HepG2 (cell line): Measurements from ENCODE around the gene CLASRP. TPM values are rescaled to one million over a fixed set of nuclear protein-coding genes. Genes with fewer than 3 reads are reported as not detected.

Experiments
- NBN ChIP-seq: fragments of 450-650 bp; conservative IDR thresholded peaks from 2 replicates; pipeline ENCODE4 v1.6.1; 2017
- RAD51 ChIP-seq: fragments of 450-650 bp; IDR thresholded peaks from 2 replicates; pipeline ENCODE4 v1.6.1; 2016; ENCODE audit warnings: borderline replicate concordance
- RFXAP ChIP-seq: sonication (generic); formaldehyde crosslinking; IDR thresholded peaks from 2 replicates; pipeline ENCODE4 v1.4.0; 2020; ENCODE audit warnings: missing genetic modification reagents, borderline replicate concordance
- RNF2 ChIP-seq: fragments of 450-650 bp; conservative IDR thresholded peaks from 2 replicates; pipeline ENCODE4 v1.6.1; 2016; ENCODE audit warnings: low read depth
- SIX4 ChIP-seq: sonication (generic); formaldehyde crosslinking; IDR thresholded peaks from 2 replicates; pipeline ENCODE4 v1.4.0; 2020; ENCODE audit warnings: missing genetic modification reagents
- ZBTB3 ChIP-seq: sonication (generic); formaldehyde crosslinking; IDR thresholded peaks from 2 replicates; pipeline ENCODE4 v1.4.0; 2020; ENCODE audit warnings: low read depth, mild to moderate bottlenecking, moderate library complexity, missing genetic modification reagents, borderline replicate concordance
- ZBTB38 ChIP-seq: sonication (generic); formaldehyde crosslinking; IDR thresholded peaks from 2 replicates; pipeline ENCODE4 v1.5.1; 2020; ENCODE audit warnings: mild to moderate bottlenecking, missing genetic modification reagents
- ZFP82 ChIP-seq: sonication (generic); formaldehyde crosslinking; IDR thresholded peaks from 2 replicates; pipeline ENCODE4 v1.5.1; 2020; ENCODE audit warnings: mild to moderate bottlenecking, missing genetic modification reagents, borderline replicate concordance
- ZMAT3 ChIP-seq: sonication (generic); formaldehyde crosslinking; conservative IDR thresholded peaks from 2 replicates; pipeline ENCODE4 v1.7.0; 2021; ENCODE audit warnings: missing genetic modification reagents
- ZNF296 ChIP-seq: sonication (generic); formaldehyde crosslinking; conservative IDR thresholded peaks from 2 replicates; pipeline ENCODE4 v1.5.0; 2020; ENCODE audit warnings: mild to moderate bottlenecking, missing genetic modification reagents
- ZNF318 ChIP-seq: sonication (generic); formaldehyde crosslinking; IDR thresholded peaks from 2 replicates; pipeline ENCODE4 v1.4.0; 2020; ENCODE audit warnings: mild to moderate bottlenecking, missing genetic modification reagents
- ZNF33B ChIP-seq: sonication (generic); formaldehyde crosslinking; IDR thresholded peaks from 2 replicates; pipeline ENCODE4 v1.5.1; 2020; ENCODE audit warnings: mild to moderate bottlenecking, missing genetic modification reagents
- ZNF550 ChIP-seq: sonication (generic); formaldehyde crosslinking; IDR thresholded peaks from 2 replicates; pipeline ENCODE4 v1.4.0; 2020; ENCODE audit warnings: mild to moderate bottlenecking, missing genetic modification reagents, borderline replicate concordance
- ZNF567 ChIP-seq: sonication (generic); formaldehyde crosslinking; IDR thresholded peaks from 2 replicates; pipeline ENCODE4 v1.8.1; 2023; ENCODE audit warnings: mild to moderate bottlenecking, missing genetic modification reagents, borderline replicate concordance
- ZNF775 ChIP-seq: sonication (generic); formaldehyde crosslinking; IDR thresholded peaks from 2 replicates; pipeline ENCODE4 v1.4.0; 2020; ENCODE audit warnings: missing genetic modification reagents, mild to moderate bottlenecking, moderate library complexity, borderline replicate concordance
- ZNF776 ChIP-seq: sonication (generic); formaldehyde crosslinking; IDR thresholded peaks from 2 replicates; pipeline ENCODE4 v1.4.0; 2020; ENCODE audit warnings: mild to moderate bottlenecking, missing genetic modification reagents
- ZNF780A ChIP-seq: sonication (generic); formaldehyde crosslinking; IDR thresholded peaks from 2 replicates; pipeline ENCODE4 v1.8.0; 2022; ENCODE audit warnings: mild to moderate bottlenecking, missing genetic modification reagents, moderate library complexity
- polyA plus RNA-seq, 8 experiments: library from polyadenylated mRNA; depleted of rRNA in 3 of 8; stranded (reverse) in 7 of 8; unstranded in 1 of 8; fragments of >200 nt; fragmentation: Illumina TruSeq in 4 of 8; extraction: Trizol in 4 of 8; gene quantifications; 2 replicates each; pipeline versions ENCODE4 v1.2.1 to v1.2.3, GENCODE V29; 2011 to 2016; ENCODE audit warnings: low read depth in 4 of 8, missing spikeins in 1 of 8, mixed read lengths in 1 of 8; ENCODE audit not compliant: insufficient read depth in 1 of 8
- total RNA-seq, 5 experiments: library from RNA; depleted of rRNA; stranded (reverse); fragments of >200 nt; fragmentation: Illumina TruSeq; extraction: Trizol; gene quantifications; 2 replicates each; pipeline ENCODE4 v1.2.3, GENCODE V29; 2016; ENCODE audit warnings: low read depth in 1 of 5

Gene CLASRP
- total and polyA plus RNA-seq, 2 of the 13 experiments (the other 11 are each of a cell fraction or from before 2014, with no cell fraction given) = 32.0 to 51.4 TPM

GRCh38 chr19:45097776-45098520, 59.1 kb downstream of the CLASRP start (continued):
- no peak for TF ChIP-seq ZFP82 (CRISPR knock-in tag)
- TF ChIP-seq ZMAT3 (CRISPR knock-in tag) = no peak; the same call in 1 of the 2 replicates
- TF ChIP-seq RNF2 = no peak
- no peak for TF ChIP-seq SIX4 (CRISPR knock-in tag)
- peak; percentile 73; the same call in 1 of the 2 replicates for TF ChIP-seq ZNF567 (CRISPR knock-in tag)
- peak; percentile 59; the same call in 1 of the 2 replicates for TF ChIP-seq RFXAP (CRISPR knock-in tag)
- TF ChIP-seq ZBTB3 (CRISPR knock-in tag) = no peak
- TF ChIP-seq ZNF780A (CRISPR knock-in tag) = no peak
- TF ChIP-seq ZNF775 (CRISPR knock-in tag) = no peak
- 0 out of 2 replicates have a peak, but pooled peaks have one; percentile 70 for TF ChIP-seq ZNF776 (CRISPR knock-in tag)
- TF ChIP-seq ZBTB38 = no peak
- no peak for TF ChIP-seq ZNF33B (CRISPR knock-in tag)
- 0 out of 2 replicates have a peak, but pooled peaks have one; percentile 20 for TF ChIP-seq ZNF318
- no peak for TF ChIP-seq ZNF550 (CRISPR knock-in tag)
- TF ChIP-seq NBN = no peak
- TF ChIP-seq ZNF296 (CRISPR knock-in tag) = no peak
- TF ChIP-seq RAD51 = no peak
